Upper lobe of left lung (tissue), 4 donors: ENCODE results near the gene IDH1.

Experiments used
- POLR2A ChIP-seq, 4 donors: fragments of 450-650 bp; IDR thresholded peaks; one replicate each; pipeline ENCODE4 v1.5.1; 2016 to 2017; ENCODE audit warnings: antibody characterized with exemption in 4 of 4, mild to moderate bottlenecking in 2 of 4
- POLR2AphosphoS5 ChIP-seq, 2 donors: sonication (generic); formaldehyde crosslinking; IDR thresholded peaks; one replicate each; pipeline ENCODE4 v1.5.1; 2017; ENCODE audit warnings: antibody characterized with exemption in 2 of 2
- TF ChIP-seq, protein P1 (sequence below), 6 experiments: fragments of 450-650 bp in 4 of 6; fragments of 200-600 bp in 2 of 6; sonication (generic) in 2 of 6; IDR thresholded peaks; one replicate each; pipeline ENCODE4 v1.5.1; 2016 to 2019; ENCODE audit warnings: antibody characterized with exemption in 6 of 6

GRCh38 chr2:208294482-208295024, 39.7 kb upstream of the IDH1 start:
- TF ChIP-seq, protein P1, sequence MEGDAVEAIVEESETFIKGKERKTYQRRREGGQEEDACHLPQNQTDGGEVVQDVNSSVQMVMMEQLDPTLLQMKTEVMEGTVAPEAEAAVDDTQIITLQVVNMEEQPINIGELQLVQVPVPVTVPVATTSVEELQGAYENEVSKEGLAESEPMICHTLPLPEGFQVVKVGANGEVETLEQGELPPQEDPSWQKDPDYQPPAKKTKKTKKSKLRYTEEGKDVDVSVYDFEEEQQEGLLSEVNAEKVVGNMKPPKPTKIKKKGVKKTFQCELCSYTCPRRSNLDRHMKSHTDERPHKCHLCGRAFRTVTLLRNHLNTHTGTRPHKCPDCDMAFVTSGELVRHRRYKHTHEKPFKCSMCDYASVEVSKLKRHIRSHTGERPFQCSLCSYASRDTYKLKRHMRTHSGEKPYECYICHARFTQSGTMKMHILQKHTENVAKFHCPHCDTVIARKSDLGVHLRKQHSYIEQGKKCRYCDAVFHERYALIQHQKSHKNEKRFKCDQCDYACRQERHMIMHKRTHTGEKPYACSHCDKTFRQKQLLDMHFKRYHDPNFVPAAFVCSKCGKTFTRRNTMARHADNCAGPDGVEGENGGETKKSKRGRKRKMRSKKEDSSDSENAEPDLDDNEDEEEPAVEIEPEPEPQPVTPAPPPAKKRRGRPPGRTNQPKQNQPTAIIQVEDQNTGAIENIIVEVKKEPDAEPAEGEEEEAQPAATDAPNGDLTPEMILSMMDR (IDR thresholded peaks at IDR 0.05): no peak
- TF ChIP-seq POLR2AphosphoS5 (IDR thresholded peaks at IDR 0.05): no peak
- no peak for TF ChIP-seq POLR2A (IDR thresholded peaks at IDR 0.05)
